Endothelial cell (in vitro differentiated cells): Measurements from ENCODE around the gene C2. TPM values are rescaled to one million over a fixed set of nuclear protein-coding genes. Genes with fewer than 3 reads are reported as not detected.

Experiments
- DNase-seq: peaks from one replicate; pipeline ENCODE4 v3.0.0; 2021; ENCODE audit warnings: low spot score
- H3K27ac Mint-ChIP-seq: one replicate; pipeline ENCODE4 v1.8.0; 2021; ENCODE audit warnings: mixed read lengths, inconsistent platforms; ENCODE audit not compliant: unreplicated experiment
- H3K27me3 Mint-ChIP-seq: one replicate; pipeline ENCODE4 v1.8.0; 2021; ENCODE audit warnings: mild to moderate bottlenecking, moderate library complexity, mixed read lengths, inconsistent platforms; ENCODE audit not compliant: unreplicated experiment
- H3K36me3 Mint-ChIP-seq: one replicate; pipeline ENCODE4 v1.8.0; 2021; ENCODE audit warnings: mild to moderate bottlenecking, low read depth, mixed read lengths, inconsistent platforms; ENCODE audit not compliant: unreplicated experiment
- H3K4me1 Mint-ChIP-seq: one replicate; pipeline ENCODE4 v1.8.0; 2021; ENCODE audit warnings: mild to moderate bottlenecking, mixed read lengths, inconsistent platforms; ENCODE audit not compliant: unreplicated experiment
- H3K4me3 Mint-ChIP-seq: one replicate; pipeline ENCODE4 v1.8.0; 2021; ENCODE audit warnings: mild to moderate bottlenecking, mixed read lengths, inconsistent platforms; ENCODE audit not compliant: unreplicated experiment
- H3K9me3 Mint-ChIP-seq: one replicate; pipeline ENCODE4 v1.8.0; 2021; ENCODE audit warnings: mixed read lengths, inconsistent platforms; ENCODE audit not compliant: unreplicated experiment
- CTCF ChIP-seq: fragments of 200-600 bp; sonication (generic); IDR thresholded peaks from one replicate; pipeline ENCODE4 v1.5.0; 2021; ENCODE audit warnings: antibody characterized with exemption; ENCODE audit not compliant: unreplicated experiment
- total RNA-seq: library from RNA; stranded (reverse); fragmentation: NEBNext Ultra II Directional; extraction: Animal tissue kit (Norgen Biotek cat#: 25700); gene quantifications from one replicate; pipeline ENCODE4 v1.2.1, GENCODE V29; 2021; ENCODE audit not compliant: unreplicated experiment

C2 gene
- total RNA-seq, 1 donor from 2014 or later = 0.82 TPM

DNA sequence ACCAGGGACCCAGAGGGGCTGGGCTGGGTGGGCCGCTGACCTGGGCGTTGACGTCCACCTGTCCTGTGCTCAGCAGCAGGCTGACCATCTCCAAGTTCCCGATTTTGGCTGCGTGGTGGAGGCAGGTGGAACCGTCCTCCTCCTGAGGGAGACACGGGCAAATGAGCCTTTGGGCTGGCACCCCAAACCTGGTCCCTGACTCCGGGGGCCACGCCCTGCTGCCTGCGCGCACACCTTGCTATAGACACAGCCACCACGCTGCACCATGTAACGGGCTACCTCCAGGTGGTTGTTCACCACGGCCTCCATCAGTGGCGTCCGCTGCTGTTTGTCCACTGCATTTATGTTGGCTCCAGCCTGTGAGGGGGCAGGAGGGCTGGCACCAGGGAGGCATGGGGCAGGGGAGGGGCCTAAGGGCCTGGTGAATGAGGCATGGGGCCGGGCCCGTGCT is 41.0 kb upstream of the C2 start:
- Mint-ChIP-seq H3K4me1 (peaks cover 3% of the 10 kb centered on the region), H3K27me3 (peaks cover 8% of the 10 kb centered on the region), H3K36me3 (peaks cover 19% of the 10 kb centered on the region), H3K9me3 (no peaks in the 10 kb centered on the region), H3K4me3 (no peak overlapping the region), H3K27ac (no peak overlapping the region)
- DNase-seq = no peak
- TF ChIP-seq CTCF = no peak

DNA sequence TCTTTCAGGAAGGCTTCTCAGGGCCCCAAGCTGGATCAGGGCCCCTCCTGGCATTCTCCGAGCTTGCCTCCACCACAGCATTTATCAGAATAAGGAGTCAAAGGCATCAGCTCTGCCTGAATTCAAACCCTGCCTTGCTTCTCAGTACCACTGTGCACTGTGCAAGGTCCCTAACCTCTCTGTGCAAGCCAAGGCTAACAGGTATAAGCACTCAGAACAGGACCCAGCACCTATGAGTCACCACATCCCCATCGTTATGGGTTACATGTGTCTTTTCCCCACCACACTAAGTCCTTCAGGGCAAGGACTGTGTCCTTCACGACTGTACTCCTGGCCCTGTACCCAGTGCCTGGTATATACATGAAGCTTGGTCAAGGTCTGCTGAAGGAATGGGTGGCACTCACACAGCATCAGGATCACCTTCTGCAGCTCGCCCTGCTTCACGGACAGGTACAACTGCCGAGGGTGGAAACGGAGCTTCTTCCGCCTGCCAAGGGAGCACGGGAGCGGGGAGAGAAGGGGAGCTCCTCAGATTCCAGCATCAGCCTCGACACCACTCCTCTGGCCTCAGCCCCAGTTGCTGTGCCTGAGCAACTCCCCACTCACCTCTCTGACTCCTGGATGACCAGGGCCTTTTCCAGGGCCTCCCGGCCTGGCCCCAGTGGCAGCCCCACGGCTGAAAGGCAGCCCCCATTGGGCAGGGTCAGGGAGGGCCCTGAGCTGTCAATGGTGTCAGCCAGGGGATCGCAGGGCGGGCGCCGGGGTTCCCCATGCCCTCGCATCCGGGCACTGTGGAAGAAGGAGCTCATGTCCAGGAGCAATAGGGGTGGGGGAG is 40.1 kb upstream of the C2 start:
- peaks cover 3% of the 10 kb centered on the region for H3K4me1 Mint-ChIP-seq
- no peak overlapping the region for H3K27ac Mint-ChIP-seq
- DNase-seq = no peak
- TF ChIP-seq CTCF = no peak
- H3K36me3 Mint-ChIP-seq = peaks cover 22% of the 10 kb centered on the region
- H3K27me3 Mint-ChIP-seq = peaks cover 7% of the 10 kb centered on the region
- H3K9me3 Mint-ChIP-seq = no peaks in the 10 kb centered on the region
- H3K4me3 Mint-ChIP-seq = no peak overlapping the region

GRCh38 chr6:31888276-31889258 is 39.0 kb upstream of the C2 start:
- H3K36me3 Mint-ChIP-seq = peaks cover 26% of the 10 kb centered on the region
- H3K4me3 Mint-ChIP-seq = no peak overlapping the region
- peak; percentile 51 for TF ChIP-seq CTCF
- H3K27me3 Mint-ChIP-seq = peaks cover 7% of the 10 kb centered on the region
- H3K4me1 Mint-ChIP-seq = peaks cover 3% of the 10 kb centered on the region
- no peak overlapping the region for H3K27ac Mint-ChIP-seq
- no peaks in the 10 kb centered on the region for H3K9me3 Mint-ChIP-seq
- peak; percentile 57 for DNase-seq

GRCh38 chr6:31889331-31889972 is 38.1 kb upstream of the C2 start:
- H3K27me3 Mint-ChIP-seq = peaks cover 7% of the 10 kb centered on the region
- no peak for DNase-seq
- peaks cover 27% of the 10 kb centered on the region for H3K36me3 Mint-ChIP-seq
- TF ChIP-seq CTCF = no peak
- H3K4me1 Mint-ChIP-seq = peaks cover 3% of the 10 kb centered on the region
- H3K4me3 Mint-ChIP-seq = peak overlapping the region; percentile 29
- peak overlapping the region; percentile 49 for H3K27ac Mint-ChIP-seq
- no peaks in the 10 kb centered on the region for H3K9me3 Mint-ChIP-seq
